ENCODE measurements around the gene NECAB3.

- no peak for TF ChIP-seq CTCF (conservative IDR thresholded peaks at IDR 0.05; ENCODE audit: low read length)
- TF ChIP-seq EZH2phosphoT487 (IDR thresholded peaks at IDR 0.05; ENCODE audit: borderline replicate concordance, low read depth, low read length), result no peak
These were observed 64.7 kb downstream of the NECAB3 start for GRCh38 chr20:33609504-33609903.
